Caki2 (cell line): ENCODE data around the gene PARD3B. TPM values are rescaled to one million over a fixed set of nuclear protein-coding genes. Genes with fewer than 3 reads are reported as not detected.

ENCODE experiments used
- DNase-seq: peaks from one replicate; pipeline ENCODE4 v3.0.0-alpha.2; 2015; ENCODE audit warnings: low read depth
- in situ Hi-C: cut with HindIII; loops from 2 replicates; pipeline ENCODE4 v1.10.0; 2016; ENCODE audit warnings: low sequenced_read_pairs, low pct_unique_long_range_greater_than_20kb, mixed read lengths
- total RNA-seq: library from RNA; depleted of rRNA; stranded (reverse); fragments of >200 nt; shearing (Covaris generic); gene quantifications from 2 replicates; pipeline ENCODE4 v1.2.3, GENCODE V29; 2014; ENCODE audit warnings: low replicate concordance

The PARD3B gene
- total RNA-seq, 1 experiment from 2014 or later, result 3.8 TPM

GRCh38 chr2:205555566-205556230 is 1010.4 kb downstream of the PARD3B start:
- in situ Hi-C loops, result no loop called here
- no peak for DNase-seq

- no peak for DNase-seq
- in situ Hi-C loops, result no loop called here
Measured at GRCh38 chr2:205556357-205556756, 1011.1 kb downstream of the PARD3B start.

DNA sequence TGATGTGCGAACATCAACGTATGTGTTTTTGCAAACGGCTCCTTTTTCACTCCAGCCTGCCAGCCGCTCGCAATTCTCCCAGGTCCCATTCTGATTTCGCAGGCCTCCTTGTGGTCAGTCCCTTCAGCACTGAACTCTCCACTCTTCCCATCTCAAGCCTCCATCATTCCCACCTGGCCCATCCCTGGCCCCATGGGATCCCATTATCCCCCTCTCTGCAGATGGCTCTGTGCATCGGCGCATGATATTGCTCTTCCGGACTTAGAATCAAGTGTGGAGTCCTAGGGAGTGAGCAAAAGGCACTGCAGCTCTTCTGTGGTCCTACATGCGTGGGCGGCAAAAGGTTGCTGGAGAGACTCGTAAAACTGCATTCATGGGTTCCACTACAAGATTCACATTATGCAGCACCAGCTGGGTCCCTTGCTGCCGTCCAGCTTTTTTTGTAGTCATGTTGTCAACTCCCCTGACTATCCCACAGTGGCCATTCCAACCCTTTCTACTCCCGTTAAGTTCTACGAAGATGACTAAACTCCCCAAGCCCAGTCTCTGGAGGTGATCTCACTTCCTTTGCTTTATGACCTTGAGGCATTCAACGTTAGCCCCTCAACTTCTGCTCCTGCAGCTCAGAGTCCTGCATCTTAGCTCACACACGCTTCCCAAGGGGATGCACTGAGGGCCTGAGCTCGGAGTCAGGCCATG is 1011.7 kb downstream of the PARD3B start:
- no peak for DNase-seq
- in situ Hi-C loops, result no loop called here

- in situ Hi-C loops, result no loop called here
- DNase-seq, result no peak
Measured at GRCh38 chr2:205557873-205558272, 1012.6 kb downstream of the PARD3B start.

GRCh38 chr2:205561441-205561840 is 1016.2 kb downstream of the PARD3B start:
- no peak for DNase-seq
- in situ Hi-C loops, result no loop called here

GRCh38 chr2:205563646-205564045 is 1018.4 kb downstream of the PARD3B start:
- in situ Hi-C loops, result no loop called here
- DNase-seq, result no peak

DNA sequence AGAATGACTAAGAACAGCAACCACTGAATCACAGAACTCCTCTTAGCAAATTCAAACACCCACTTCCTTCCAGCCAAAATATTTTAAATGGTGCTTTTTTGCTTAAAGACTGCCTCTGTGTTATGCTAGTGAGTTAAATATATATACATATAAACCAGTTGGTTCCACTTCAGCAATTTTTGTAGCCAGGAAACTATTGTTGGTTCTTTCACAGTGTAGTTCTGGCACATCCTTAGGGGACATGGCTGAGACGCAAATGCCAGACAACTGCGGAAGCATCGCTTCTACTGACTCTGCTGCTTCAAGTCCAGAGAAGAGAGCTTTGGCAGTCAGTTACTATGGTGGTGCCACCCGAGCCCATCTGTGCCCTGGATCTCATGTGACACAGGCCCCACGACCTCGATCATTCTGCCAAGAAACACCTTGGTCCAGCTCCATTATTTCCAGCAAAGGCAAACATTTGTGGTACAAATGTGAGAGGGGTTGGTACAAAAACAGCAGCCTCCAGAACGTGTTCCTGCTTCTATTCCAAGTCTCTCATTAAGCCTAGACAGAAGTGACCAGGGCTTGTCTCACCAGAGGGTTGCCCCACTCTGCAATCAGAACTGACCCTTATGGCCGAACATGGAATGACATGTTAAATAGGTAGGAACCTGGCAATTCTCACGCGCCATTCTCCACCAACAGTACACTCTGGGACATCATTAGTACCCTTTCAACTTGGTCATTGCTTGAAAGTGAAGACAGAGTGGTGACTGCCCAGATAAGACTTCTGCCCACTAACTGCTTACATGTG is 1019.3 kb downstream of the PARD3B start:
- DNase-seq, result no peak
- in situ Hi-C loops, result no loop called here

- in situ Hi-C loops, result no loop called here
- DNase-seq, result no peak
Measured at GRCh38 chr2:205565142-205565522, 1019.9 kb downstream of the PARD3B start.

GRCh38 chr2:205566606-205567168 is 1021.4 kb downstream of the PARD3B start:
- in situ Hi-C loops, result no loop called here
- no peak for DNase-seq

- DNase-seq, result no peak
- in situ Hi-C loops, result no loop called here
Measured at GRCh38 chr2:205568620-205569019, 1023.3 kb downstream of the PARD3B start.

- no peak for DNase-seq
- in situ Hi-C loops, result no loop called here
Measured at GRCh38 chr2:205570648-205571047, 1025.4 kb downstream of the PARD3B start.

GRCh38 chr2:205571360-205571959 is 1026.2 kb downstream of the PARD3B start:
- DNase-seq, result no peak
- in situ Hi-C loops, result no loop called here

- in situ Hi-C loops, result no loop called here
- no peak for DNase-seq
Measured at GRCh38 chr2:205574001-205574400, 1028.7 kb downstream of the PARD3B start.

- in situ Hi-C loops, result no loop called here
- DNase-seq, result no peak
Measured at GRCh38 chr2:205579335-205579734, 1034.1 kb downstream of the PARD3B start.

DNA sequence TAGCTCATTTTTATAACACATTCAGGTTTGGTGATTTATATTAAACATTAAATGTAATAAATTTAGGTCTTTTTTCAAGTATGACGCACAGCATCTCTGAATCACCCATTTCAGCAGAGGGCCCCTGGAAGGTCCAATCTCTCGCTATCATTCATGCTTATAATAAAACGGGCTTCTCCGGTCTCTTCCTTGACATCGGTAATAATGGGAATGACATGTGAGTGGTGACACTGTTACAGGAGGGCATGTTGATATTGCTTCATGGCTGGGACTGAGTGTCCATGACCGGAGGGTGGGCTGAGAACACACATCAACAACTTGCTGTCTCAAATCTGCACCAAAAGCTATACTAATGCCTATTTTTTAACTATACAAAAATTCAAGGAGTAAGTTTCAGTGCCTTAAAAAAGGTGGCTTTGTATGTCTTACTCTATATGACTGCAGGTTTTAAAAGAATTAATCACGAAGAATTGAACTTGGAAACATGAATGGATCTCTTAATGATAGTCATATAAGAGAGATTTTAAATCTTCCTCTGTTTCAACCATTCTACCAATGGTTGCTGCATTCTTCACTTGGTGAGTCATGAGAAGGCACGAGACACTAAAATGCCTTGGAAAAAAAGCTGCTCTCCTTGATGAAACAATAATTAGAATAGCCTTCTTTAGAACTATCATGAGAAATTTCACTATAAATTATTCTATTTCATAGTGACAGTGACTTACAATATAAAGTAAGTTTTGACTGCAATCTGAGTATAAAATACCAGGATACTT is 1035.1 kb downstream of the PARD3B start:
- in situ Hi-C loops, result no loop called here
- no peak for DNase-seq

- no peak for DNase-seq
- in situ Hi-C loops, result no loop called here
Measured at GRCh38 chr2:205582366-205582765, 1037.1 kb downstream of the PARD3B start.

GRCh38 chr2:205585449-205586383 is 1040.4 kb downstream of the PARD3B start:
- in situ Hi-C loops, result no loop called here

More at GRCh38 chr2:205585449-205586383, 1040.4 kb downstream of the PARD3B start:
- no peak for DNase-seq
